Stimulated activated CD4-positive, alpha-beta T cell treated with anti-CD3 and anti-CD28 coated beads, Interleukin-2, amount 100 ng/mL, for 48 hours (primary cell): ENCODE measurements around the gene PAPLN.

Source experiments
- DNase-seq, 2 donors: peaks; one replicate each; pipeline ENCODE4 v3.0.0-alpha.2; 2020

PAPLN gene

GRCh38 chr14:73232984-73233383 lies 4.3 kb upstream of the PAPLN start:
- DNase-seq, result no peak

- no peak for DNase-seq
These were observed 3.7 kb upstream of the PAPLN start for GRCh38 chr14:73233564-73233963.

- DNase-seq, result no peak
These were observed 3.3 kb upstream of the PAPLN start for GRCh38 chr14:73234029-73234428.

GRCh38 chr14:73234586-73235394 lies 2.5 kb upstream of the PAPLN start:
- no peak for DNase-seq

GRCh38 chr14:73235531-73236155 lies 1.7 kb upstream of the PAPLN start:
- DNase-seq, result no peak

- no peak for DNase-seq
These were observed 1.1 kb upstream of the PAPLN start for GRCh38 chr14:73236157-73236556.

GRCh38 chr14:73236752-73237218 lies 521 bp upstream of the PAPLN start:
- no peak for DNase-seq

GRCh38 chr14:73237786-73238423 lies 599 bp downstream of the PAPLN start:
- no peak for DNase-seq

- DNase-seq, result no peak
These were observed 1.1 kb downstream of the PAPLN start for GRCh38 chr14:73238424-73238852.

GRCh38 chr14:73238941-73239340 lies 1.6 kb downstream of the PAPLN start:
- no peak for DNase-seq

GRCh38 chr14:73239393-73240241 lies 2.3 kb downstream of the PAPLN start:
- no peak for DNase-seq

- DNase-seq, result no peak
These were observed 3.6 kb downstream of the PAPLN start for GRCh38 chr14:73240816-73241480.

GRCh38 chr14:73241481-73242165 lies 4.3 kb downstream of the PAPLN start:
- DNase-seq, result no peak

- DNase-seq, result no peak
These were observed 5.1 kb downstream of the PAPLN start for GRCh38 chr14:73242357-73242901.

GRCh38 chr14:73243341-73243740 lies 6.0 kb downstream of the PAPLN start:
- no peak for DNase-seq

- no peak for DNase-seq
These were observed 6.4 kb downstream of the PAPLN start for GRCh38 chr14:73243748-73244147.

GRCh38 chr14:73244541-73245290 lies 7.4 kb downstream of the PAPLN start:
- DNase-seq, result no peak

GRCh38 chr14:73245480-73246325 lies 8.4 kb downstream of the PAPLN start:
- peak; percentile 25 to 31 for DNase-seq

- no peak for DNase-seq
These were observed 9.3 kb downstream of the PAPLN start for GRCh38 chr14:73246387-73247150.
